Transverse colon (tissue), 4 donors: Measurements from ENCODE around the gene DCTN5. TPM values are rescaled to one million over a fixed set of nuclear protein-coding genes. Genes with fewer than 3 reads are reported as not detected.

Source experiments
- DNase-seq: peaks from one replicate; pipeline ENCODE4 v3.0.0-alpha.2; 2019
- H3K27ac ChIP-seq, 4 donors: fragments of 200-600 bp; sonication (generic); 2 replicates each; pipeline ENCODE4 v1.5.1; 2016 to 2018; ENCODE audit warnings: inconsistent platforms in 4 of 4
- H3K27me3 ChIP-seq: fragments of 200-600 bp; sonication (generic); 2 replicates; pipeline ENCODE4 v1.5.1; 2017; ENCODE audit warnings: inconsistent platforms
- H3K36me3 ChIP-seq, 4 donors: fragments of 200-600 bp; sonication (generic); 2 replicates each; pipeline ENCODE4 v1.5.1; 2017 to 2019; ENCODE audit warnings: inconsistent platforms in 4 of 4
- H3K4me1 ChIP-seq, 4 donors: fragments of 200-600 bp; sonication (generic); 2 replicates each; pipeline ENCODE4 v1.5.1; 2017 to 2020; ENCODE audit warnings: inconsistent platforms in 4 of 4
- H3K4me3 ChIP-seq, 4 donors: fragments of 200-600 bp; sonication (generic); 1 replicate in 1 of 4; 2 replicates in 3 of 4; pipeline versions ENCODE4 v1.5.1 to v1.6.1; 2017 to 2019; ENCODE audit warnings: inconsistent platforms in 4 of 4
- H3K9me3 ChIP-seq, 2 donors: fragments of 200-600 bp; sonication (generic); 2 replicates each; pipeline ENCODE4 v1.5.1; 2017 to 2019; ENCODE audit warnings: inconsistent platforms in 2 of 2
- EP300 ChIP-seq: sonication (generic); formaldehyde crosslinking; IDR thresholded peaks from one replicate; pipeline ENCODE4 v1.6.1; 2017; ENCODE audit warnings: antibody characterized with exemption, low read depth
- POLR2A ChIP-seq: fragments of 450-650 bp; IDR thresholded peaks from one replicate; pipeline ENCODE4 v1.6.1; 2016; ENCODE audit warnings: antibody characterized with exemption, mild to moderate bottlenecking, moderate library complexity
- POLR2AphosphoS5 ChIP-seq, 3 donors: sonication (generic); formaldehyde crosslinking; IDR thresholded peaks; one replicate each; pipeline ENCODE4 v1.6.1; 2016; ENCODE audit warnings: antibody characterized with exemption in 3 of 3
- WGBS, 2 donors: methylation state at CpG; one replicate each; pipeline ENCODE4 v1.1.5; 2018; ENCODE audit warnings: low coverage in 1 of 2; 5-methylcytosine and 5-hydroxymethylcytosine counted together
- in situ Hi-C, 4 donors: fragments of 200-750 bp; cut with MboI; loops; one replicate each; pipeline versions ENCODE4 v1.15.0 to v1.15.1; 2017; ENCODE audit warnings: low sequenced_read_pairs in 3 of 4, low pct_ligation_motif_present in 1 of 4, low pct_unique_long_range_greater_than_20kb in 1 of 4
- intact Hi-C: fragments of 100-400 bp; cut with DNase I; formaldehyde crosslinking; loops from one replicate; pipeline ENCODE4 v1.15.1; 2023; ENCODE audit warnings: low total_unique reads
- total RNA-seq, 4 donors: library from RNA; depleted of rRNA; stranded (reverse); fragments of >200 nt; gene quantifications; one replicate each; pipeline ENCODE4 v1.1.0, GENCODE V29; 2016
- TF ChIP-seq, protein P1 (sequence below), 5 experiments: fragments of 200-600 bp in 3 of 5; fragments of 450-650 bp in 2 of 5; sonication (generic) in 3 of 5; IDR thresholded peaks; 1 replicate in 2 of 5; 2 replicates in 3 of 5; pipeline ENCODE4 v1.5.1; 2016 to 2017; ENCODE audit warnings: antibody characterized with exemption in 5 of 5, inconsistent platforms in 3 of 5, mild to moderate bottlenecking in 2 of 5, moderate library complexity in 1 of 5

DCTN5 gene
- total RNA-seq, 4 donors from 2014 or later: 8.0 to 52.2 (median 37.5) TPM

DNA sequence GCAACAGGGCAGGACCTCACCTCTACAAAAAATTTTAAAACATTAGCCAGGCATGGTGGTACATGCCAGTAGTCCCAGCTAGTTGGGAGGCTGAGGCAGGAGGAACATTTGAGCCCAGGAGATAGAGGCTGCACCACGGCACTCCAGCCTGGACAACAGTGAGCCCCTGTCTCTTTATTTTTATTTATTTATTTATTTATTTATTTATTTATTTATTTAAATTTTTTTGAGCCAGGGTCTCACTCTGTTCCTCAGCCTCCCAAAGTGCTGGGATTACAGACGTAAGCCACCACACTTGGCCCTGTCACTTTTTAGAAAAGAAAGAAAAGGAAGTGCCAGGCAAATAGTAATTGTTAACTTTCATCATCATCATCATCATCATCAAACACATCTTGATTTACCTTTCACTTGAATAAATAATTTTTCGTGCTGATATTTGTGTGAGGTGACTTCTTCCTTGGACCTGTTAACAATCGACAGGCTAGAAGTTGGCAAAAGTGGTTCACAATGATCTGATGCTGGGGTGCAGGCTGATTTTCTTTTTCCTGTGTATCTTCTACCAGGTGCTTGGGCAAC lies 6.7 kb upstream of the DCTN5 start:
- peaks cover 0 to 28% (median 6%) of the 10 kb centered on the region in 4 donors for H3K36me3 ChIP-seq
- H3K4me1 ChIP-seq: peaks cover 0 to under 1% (median under 1%) of the 10 kb centered on the region in 4 donors
- no peak overlapping the region for H3K27ac ChIP-seq
- WGBS, 2 donors: 92 to 94% methylated on average over 4 of the region's 4 CpGs
- no peak for DNase-seq
- TF ChIP-seq EP300: no peak
- TF ChIP-seq, protein P1, sequence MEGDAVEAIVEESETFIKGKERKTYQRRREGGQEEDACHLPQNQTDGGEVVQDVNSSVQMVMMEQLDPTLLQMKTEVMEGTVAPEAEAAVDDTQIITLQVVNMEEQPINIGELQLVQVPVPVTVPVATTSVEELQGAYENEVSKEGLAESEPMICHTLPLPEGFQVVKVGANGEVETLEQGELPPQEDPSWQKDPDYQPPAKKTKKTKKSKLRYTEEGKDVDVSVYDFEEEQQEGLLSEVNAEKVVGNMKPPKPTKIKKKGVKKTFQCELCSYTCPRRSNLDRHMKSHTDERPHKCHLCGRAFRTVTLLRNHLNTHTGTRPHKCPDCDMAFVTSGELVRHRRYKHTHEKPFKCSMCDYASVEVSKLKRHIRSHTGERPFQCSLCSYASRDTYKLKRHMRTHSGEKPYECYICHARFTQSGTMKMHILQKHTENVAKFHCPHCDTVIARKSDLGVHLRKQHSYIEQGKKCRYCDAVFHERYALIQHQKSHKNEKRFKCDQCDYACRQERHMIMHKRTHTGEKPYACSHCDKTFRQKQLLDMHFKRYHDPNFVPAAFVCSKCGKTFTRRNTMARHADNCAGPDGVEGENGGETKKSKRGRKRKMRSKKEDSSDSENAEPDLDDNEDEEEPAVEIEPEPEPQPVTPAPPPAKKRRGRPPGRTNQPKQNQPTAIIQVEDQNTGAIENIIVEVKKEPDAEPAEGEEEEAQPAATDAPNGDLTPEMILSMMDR (IDR thresholded peaks at IDR 0.05): no peak
- no peak for TF ChIP-seq POLR2A
- TF ChIP-seq POLR2AphosphoS5 (IDR thresholded peaks at IDR 0.05): no peak
- intact Hi-C loops (no loop called here), in situ Hi-C loops (no loop called here)
- no peaks in the 10 kb centered on the region for H3K9me3 ChIP-seq
- no peaks in the 10 kb centered on the region for H3K27me3 ChIP-seq
- no peak overlapping the region for H3K4me3 ChIP-seq

DNA sequence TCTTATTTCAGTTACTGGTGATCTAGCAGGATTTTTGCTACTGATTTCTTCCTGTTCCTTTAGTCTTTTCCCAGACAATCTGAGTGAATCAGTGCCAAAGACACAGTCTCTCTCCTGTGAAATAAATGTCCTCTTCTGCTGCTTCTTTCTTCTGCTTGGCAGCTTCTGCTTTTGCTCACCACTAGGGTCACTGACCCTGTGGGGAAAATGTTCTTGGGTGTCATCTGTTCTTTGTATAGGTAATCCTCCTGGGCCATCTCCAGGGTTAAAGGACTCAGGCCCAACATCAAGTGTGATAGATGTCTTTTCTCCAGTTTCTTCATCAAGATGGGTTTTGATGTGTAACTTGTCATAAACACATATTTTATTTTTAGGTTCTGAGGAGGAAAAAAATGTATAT lies 5.3 kb upstream of the DCTN5 start:
- H3K27ac ChIP-seq: no peak overlapping the region
- DNase-seq: no peak
- peaks cover 0 to 26% (median 3%) of the 10 kb centered on the region in 4 donors for H3K36me3 ChIP-seq
- H3K9me3 ChIP-seq: no peaks in the 10 kb centered on the region
- intact Hi-C loops: no loop called here
- H3K4me3 ChIP-seq: no peak overlapping the region
- H3K4me1 ChIP-seq: peaks cover 8 to 12% (median 10%) of the 10 kb centered on the region in 4 donors
- TF ChIP-seq, protein P1 (IDR thresholded peaks at IDR 0.05): no peak
- no peak for TF ChIP-seq POLR2AphosphoS5 (IDR thresholded peaks at IDR 0.05)
- TF ChIP-seq EP300: no peak
- TF ChIP-seq POLR2A: no peak
- in situ Hi-C loops: no loop called here
- no peaks in the 10 kb centered on the region for H3K27me3 ChIP-seq

DNA sequence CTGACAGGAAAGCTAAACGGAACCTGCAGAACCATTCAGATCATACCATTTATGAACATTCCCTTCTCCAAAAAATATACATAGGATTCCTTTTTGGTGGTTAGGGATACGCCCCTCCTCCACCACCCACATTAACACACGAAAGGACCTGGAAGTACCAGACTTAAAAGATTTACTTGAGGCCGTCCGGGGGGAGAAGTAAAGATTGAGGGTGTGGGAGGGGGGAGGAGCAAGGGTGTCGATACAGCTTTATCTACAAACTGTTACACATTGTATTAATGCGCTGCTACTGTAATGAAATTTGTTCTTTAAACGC lies 693 bp upstream of the DCTN5 start:
- Histone ChIP-seq H3K36me3 (peaks cover 0 to 29% (median 8%) of the 10 kb centered on the region in 4 donors), H3K27ac (peak overlapping the region; percentile 78 to 86 (median 85)), H3K27me3 (no peaks in the 10 kb centered on the region), H3K9me3 (no peaks in the 10 kb centered on the region), H3K4me1 (peaks cover 8 to 22% (median 20%) of the 10 kb centered on the region in 4 donors), H3K4me3 (peak overlapping the region; percentile 65 to 94 (median 88))
- 0 to 1% methylated on average over 4 to 8 of the region's 8 CpGs for WGBS, 2 donors
- DNase-seq: no peak
- TF ChIP-seq, protein P1 (IDR thresholded peaks at IDR 0.05): no peak
- TF ChIP-seq POLR2A: no peak
- no peak for TF ChIP-seq EP300
- no peak for TF ChIP-seq POLR2AphosphoS5 (IDR thresholded peaks at IDR 0.05)
- intact Hi-C loops: no loop called here
- in situ Hi-C loops: no loop called here

- H3K36me3 ChIP-seq: peaks cover 0 to 24% (median 11%) of the 10 kb centered on the region in 4 donors
- in situ Hi-C loops: no loop called here
These were observed 1.0 kb downstream of the DCTN5 start for GRCh38 chr16:23642246-23642774.

More at GRCh38 chr16:23642246-23642774, 1.0 kb downstream of the DCTN5 start:
- no peaks in the 10 kb centered on the region for H3K27me3 ChIP-seq
- no peak for TF ChIP-seq POLR2AphosphoS5 (IDR thresholded peaks at IDR 0.05)
- no peak for TF ChIP-seq EP300
- TF ChIP-seq, protein P1 (IDR thresholded peaks at IDR 0.05): no peak
- no peak for TF ChIP-seq POLR2A
- intact Hi-C loops: no loop called here
- WGBS, 2 donors: 58 to 80% methylated on average over 10 to 14 of the region's 14 CpGs
- peaks cover 8 to 22% (median 20%) of the 10 kb centered on the region in 4 donors for H3K4me1 ChIP-seq
- H3K27ac ChIP-seq: peak overlapping the region in 3 of 4 donors; percentile 78 to 86 (median 86)
- H3K4me3 ChIP-seq: peak overlapping the region; percentile 63 to 94 (median 88)
- H3K9me3 ChIP-seq: no peaks in the 10 kb centered on the region
- DNase-seq: no peak
